Loucy (cell line): Measurements from ENCODE around the gene ITGA8.

Source experiments
- H2AFZ ChIP-seq: fragments of 200-600 bp; sonication (generic); 2 replicates; pipeline ENCODE4 v1.6.0; 2016; ENCODE audit warnings: antibody characterized with exemption, mild to moderate bottlenecking, low read length, moderate library complexity
- H3F3A ChIP-seq: fragments of 200-600 bp; 2 replicates; pipeline ENCODE4 v1.6.0; 2016; ENCODE audit warnings: antibody characterized with exemption, low read depth, mild to moderate bottlenecking
- H3K27me3 ChIP-seq: fragments of 200-600 bp; sonication (generic); 2 replicates; pipeline ENCODE4 v1.6.1; 2014; ENCODE audit warnings: low read length, mild to moderate bottlenecking; ENCODE audit not compliant: insufficient read depth, poor library complexity, severe bottlenecking
- H3K36me3 ChIP-seq: fragments of 200-600 bp; sonication (generic); 2 replicates; pipeline ENCODE4 v1.6.1; 2016; ENCODE audit warnings: low read length; ENCODE audit not compliant: insufficient read depth
- H3K4me1 ChIP-seq: fragments of 200-600 bp; sonication (generic); 2 replicates; pipeline ENCODE4 v1.5.1; 2014; ENCODE audit warnings: low read length, mild to moderate bottlenecking; ENCODE audit not compliant: insufficient read depth, poor library complexity, severe bottlenecking
- H3K4me2 ChIP-seq: fragments of 200-600 bp; sonication (generic); 2 replicates; pipeline ENCODE4 v1.6.0; 2014; ENCODE audit warnings: antibody characterized with exemption, low read length, low read depth, mild to moderate bottlenecking; ENCODE audit not compliant: poor library complexity, severe bottlenecking
- H3K4me3 ChIP-seq: fragments of 200-600 bp; sonication (generic); 2 replicates; pipeline ENCODE4 v1.5.1; 2014; ENCODE audit warnings: low read length, mild to moderate bottlenecking, mixed read lengths; ENCODE audit not compliant: poor library complexity, severe bottlenecking
- H3K79me2 ChIP-seq: fragments of 200-600 bp; sonication (generic); 2 replicates; pipeline ENCODE4 v1.6.1; 2014; ENCODE audit warnings: low read length; ENCODE audit not compliant: insufficient read depth
- H3K9ac ChIP-seq: fragments of 200-600 bp; sonication (generic); 2 replicates; pipeline ENCODE4 v1.6.0; 2014; ENCODE audit warnings: mild to moderate bottlenecking, low read depth, low read length, moderate library complexity; ENCODE audit not compliant: poor library complexity, severe bottlenecking
- H3K9me2 ChIP-seq: fragments of 200-600 bp; sonication (generic); replicated peaks from 2 replicates; pipeline ENCODE4 v1.6.1; 2016; ENCODE audit warnings: low read depth, low read length, mixed read lengths
- H3K9me3 ChIP-seq: fragments of 200-600 bp; sonication (generic); 2 replicates; pipeline ENCODE4 v1.6.1; 2014; ENCODE audit warnings: mild to moderate bottlenecking, antibody characterized with exemption, low read length, low read depth; ENCODE audit not compliant: insufficient read depth
- H4K20me1 ChIP-seq: fragments of 200-600 bp; sonication (generic); 2 replicates; pipeline ENCODE4 v1.6.0; 2014; ENCODE audit warnings: antibody characterized with exemption, low read length, mild to moderate bottlenecking; ENCODE audit not compliant: insufficient read depth, poor library complexity, severe bottlenecking
- CTCF ChIP-seq: fragments of 200-600 bp; sonication (generic); conservative IDR thresholded peaks from 2 replicates; pipeline ENCODE4 v1.5.1; 2014; ENCODE audit warnings: mild to moderate bottlenecking, antibody characterized with exemption, low read length
- EZH2phosphoT487 ChIP-seq: fragments of 200-600 bp; IDR thresholded peaks from 2 replicates; pipeline ENCODE4 v1.6.1; 2018; ENCODE audit warnings: antibody characterized with exemption, mild to moderate bottlenecking, moderate library complexity, borderline replicate concordance

ITGA8 gene

GRCh38 chr10:15494850-15495506, 224.7 kb downstream of the ITGA8 start:
- Histone ChIP-seq H2AFZ (no peak overlapping the region), H3K9me2 (no peaks in the 10 kb centered on the region), H3K4me3 (no peak overlapping the region), H3F3A (no peaks in the 10 kb centered on the region), H3K36me3 (no peaks in the 10 kb centered on the region), H3K79me2 (no peaks in the 10 kb centered on the region), H3K4me2 (no peak overlapping the region), H4K20me1 (no peaks in the 10 kb centered on the region), H3K27me3 (no peaks in the 10 kb centered on the region), H3K9me3 (no peaks in the 10 kb centered on the region; the same call in 1 of the 2 replicates), H3K9ac (no peak overlapping the region), H3K4me1 (no peaks in the 10 kb centered on the region)
- TF ChIP-seq EZH2phosphoT487 (no peak), CTCF (no peak)

GRCh38 chr10:15491856-15492642, 227.7 kb downstream of the ITGA8 start:
- Histone ChIP-seq H3K4me2 (no peak overlapping the region), H2AFZ (no peak overlapping the region), H3K9me2 (no peaks in the 10 kb centered on the region), H3K36me3 (no peaks in the 10 kb centered on the region), H4K20me1 (no peaks in the 10 kb centered on the region), H3F3A (no peaks in the 10 kb centered on the region), H3K79me2 (no peaks in the 10 kb centered on the region), H3K4me1 (no peaks in the 10 kb centered on the region), H3K9ac (no peak overlapping the region), H3K4me3 (no peak overlapping the region), H3K27me3 (no peaks in the 10 kb centered on the region), H3K9me3 (no peaks in the 10 kb centered on the region)
- no peak for TF ChIP-seq CTCF
- no peak for TF ChIP-seq EZH2phosphoT487

- no peaks in the 10 kb centered on the region for H3K36me3 ChIP-seq
- H3K79me2 ChIP-seq, result no peaks in the 10 kb centered on the region
- H3K4me3 ChIP-seq, result no peak overlapping the region
- no peaks in the 10 kb centered on the region for H4K20me1 ChIP-seq
- no peaks in the 10 kb centered on the region for H3F3A ChIP-seq
- H3K9me3 ChIP-seq, result no peaks in the 10 kb centered on the region
- no peak overlapping the region for H3K9ac ChIP-seq
- no peak overlapping the region for H3K4me2 ChIP-seq
- H3K4me1 ChIP-seq, result no peaks in the 10 kb centered on the region
- H2AFZ ChIP-seq, result no peak overlapping the region
- H3K9me2 ChIP-seq, result no peaks in the 10 kb centered on the region
- no peaks in the 10 kb centered on the region for H3K27me3 ChIP-seq
- no peak for TF ChIP-seq CTCF
- no peak for TF ChIP-seq EZH2phosphoT487
Measured at GRCh38 chr10:15489431-15489830, 230.3 kb downstream of the ITGA8 start.
